Testis (tissue), 3 donors: Measurements from ENCODE around the gene GRIN1. TPM values are rescaled to one million over a fixed set of nuclear protein-coding genes. Genes with fewer than 3 reads are reported as not detected.

Experiments used
- DNase-seq: peaks from one replicate; pipeline ENCODE4 v3.0.0-alpha.2; 2019
- H3K27ac ChIP-seq, 2 donors: fragments of 200-600 bp; sonication (generic); one replicate each; pipeline ENCODE4 v1.5.1; 2019
- H3K27me3 ChIP-seq: fragments of 200-600 bp; sonication (generic); one replicate; pipeline ENCODE4 v1.5.1; 2019
- H3K36me3 ChIP-seq: fragments of 200-600 bp; sonication (generic); one replicate; pipeline ENCODE4 v1.5.1; 2017; ENCODE audit warnings: low read depth; ENCODE audit errors: missing control alignments
- H3K4me1 ChIP-seq: fragments of 200-600 bp; sonication (generic); one replicate; pipeline ENCODE4 v1.5.1; 2019
- H3K4me3 ChIP-seq, 2 donors: fragments of 200-600 bp; sonication (generic); one replicate each; pipeline ENCODE4 v1.5.1; 2017 to 2019
- H3K9me3 ChIP-seq: fragments of 200-600 bp; sonication (generic); one replicate; pipeline ENCODE4 v1.5.1; 2017
- POLR2A ChIP-seq: fragments of 450-650 bp; IDR thresholded peaks from one replicate; pipeline ENCODE4 v1.6.1; 2017; ENCODE audit warnings: antibody characterized with exemption, mild to moderate bottlenecking, moderate library complexity
- WGBS, 2 donors: methylation state at CpG; one replicate each; pipeline ENCODE4 v1.1.5; 2018; 5-methylcytosine and 5-hydroxymethylcytosine counted together
- intact Hi-C: fragments of 100-400 bp; cut with DNase I; formaldehyde crosslinking; loops from one replicate; pipeline ENCODE4 v1.15.1; 2023; ENCODE audit warnings: low total_unique reads
- polyA plus RNA-seq: library from polyadenylated mRNA; stranded (reverse); fragments of 350-450 nt; fragmentation: Illumina TruSeq; extraction: RNeasy Lipid Tissue Mini Kit (QIAGEN cat#74804); gene quantifications from one replicate; pipeline ENCODE4 v1.2.3, GENCODE V29; 2014; ENCODE audit warnings: low read depth, low replicate concordance; ENCODE audit not compliant: insufficient read depth
- total RNA-seq, 2 donors: library from RNA; depleted of rRNA; stranded (reverse); fragments of >200 nt; gene quantifications; one replicate each; pipeline ENCODE4 v1.2.3, GENCODE V29; 2016
- TF ChIP-seq, protein P1 (sequence below), 3 experiments: fragments of 450-650 bp in 2 of 3; fragments of 200-600 bp in 1 of 3; sonication (generic) in 1 of 3; IDR thresholded peaks; one replicate each; pipeline ENCODE4 v1.5.1; 2016 to 2019; ENCODE audit warnings: antibody characterized with exemption in 3 of 3, mild to moderate bottlenecking in 2 of 3, moderate library complexity in 1 of 3

Gene GRIN1
- total and polyA plus RNA-seq, 3 donors from 2014 or later, result 0.79 to 3.8 (median 1.5) TPM

DNA sequence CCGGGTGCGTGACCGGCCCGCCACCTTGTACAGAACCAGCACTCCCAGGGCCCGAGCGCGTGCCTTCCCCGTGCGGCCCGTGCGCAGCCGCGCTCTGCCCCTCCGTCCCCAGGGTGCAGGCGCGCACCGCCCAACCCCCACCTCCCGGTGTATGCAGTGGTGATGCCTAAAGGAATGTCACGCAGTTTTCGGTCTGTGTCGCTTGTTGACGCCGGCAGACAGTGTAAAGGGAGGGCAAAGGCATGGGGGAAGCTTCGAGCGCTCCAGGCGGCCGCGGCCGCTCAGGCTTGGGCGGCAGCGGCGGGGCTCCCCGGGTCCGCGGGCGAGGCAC is 29.6 kb downstream of the GRIN1 start:
- TF ChIP-seq POLR2A, result no peak
- TF ChIP-seq, protein P1, sequence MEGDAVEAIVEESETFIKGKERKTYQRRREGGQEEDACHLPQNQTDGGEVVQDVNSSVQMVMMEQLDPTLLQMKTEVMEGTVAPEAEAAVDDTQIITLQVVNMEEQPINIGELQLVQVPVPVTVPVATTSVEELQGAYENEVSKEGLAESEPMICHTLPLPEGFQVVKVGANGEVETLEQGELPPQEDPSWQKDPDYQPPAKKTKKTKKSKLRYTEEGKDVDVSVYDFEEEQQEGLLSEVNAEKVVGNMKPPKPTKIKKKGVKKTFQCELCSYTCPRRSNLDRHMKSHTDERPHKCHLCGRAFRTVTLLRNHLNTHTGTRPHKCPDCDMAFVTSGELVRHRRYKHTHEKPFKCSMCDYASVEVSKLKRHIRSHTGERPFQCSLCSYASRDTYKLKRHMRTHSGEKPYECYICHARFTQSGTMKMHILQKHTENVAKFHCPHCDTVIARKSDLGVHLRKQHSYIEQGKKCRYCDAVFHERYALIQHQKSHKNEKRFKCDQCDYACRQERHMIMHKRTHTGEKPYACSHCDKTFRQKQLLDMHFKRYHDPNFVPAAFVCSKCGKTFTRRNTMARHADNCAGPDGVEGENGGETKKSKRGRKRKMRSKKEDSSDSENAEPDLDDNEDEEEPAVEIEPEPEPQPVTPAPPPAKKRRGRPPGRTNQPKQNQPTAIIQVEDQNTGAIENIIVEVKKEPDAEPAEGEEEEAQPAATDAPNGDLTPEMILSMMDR (IDR thresholded peaks at IDR 0.05), result no peak
- Histone ChIP-seq H3K4me3 (peak overlapping the region; percentile 26 to 38), H3K9me3 (no peaks in the 10 kb centered on the region), H3K27me3 (no peaks in the 10 kb centered on the region), H3K36me3 (no peaks in the 10 kb centered on the region), H3K4me1 (peaks cover 15% of the 10 kb centered on the region), H3K27ac (no peak overlapping the region)
- DNase-seq, result no peak
- intact Hi-C loops, result no loop called here
- WGBS, 2 donors, result 0% methylated on average over 20 of the region's 36 CpGs; no CpG with 5 or more reads in 1 of the 2 donors

DNA sequence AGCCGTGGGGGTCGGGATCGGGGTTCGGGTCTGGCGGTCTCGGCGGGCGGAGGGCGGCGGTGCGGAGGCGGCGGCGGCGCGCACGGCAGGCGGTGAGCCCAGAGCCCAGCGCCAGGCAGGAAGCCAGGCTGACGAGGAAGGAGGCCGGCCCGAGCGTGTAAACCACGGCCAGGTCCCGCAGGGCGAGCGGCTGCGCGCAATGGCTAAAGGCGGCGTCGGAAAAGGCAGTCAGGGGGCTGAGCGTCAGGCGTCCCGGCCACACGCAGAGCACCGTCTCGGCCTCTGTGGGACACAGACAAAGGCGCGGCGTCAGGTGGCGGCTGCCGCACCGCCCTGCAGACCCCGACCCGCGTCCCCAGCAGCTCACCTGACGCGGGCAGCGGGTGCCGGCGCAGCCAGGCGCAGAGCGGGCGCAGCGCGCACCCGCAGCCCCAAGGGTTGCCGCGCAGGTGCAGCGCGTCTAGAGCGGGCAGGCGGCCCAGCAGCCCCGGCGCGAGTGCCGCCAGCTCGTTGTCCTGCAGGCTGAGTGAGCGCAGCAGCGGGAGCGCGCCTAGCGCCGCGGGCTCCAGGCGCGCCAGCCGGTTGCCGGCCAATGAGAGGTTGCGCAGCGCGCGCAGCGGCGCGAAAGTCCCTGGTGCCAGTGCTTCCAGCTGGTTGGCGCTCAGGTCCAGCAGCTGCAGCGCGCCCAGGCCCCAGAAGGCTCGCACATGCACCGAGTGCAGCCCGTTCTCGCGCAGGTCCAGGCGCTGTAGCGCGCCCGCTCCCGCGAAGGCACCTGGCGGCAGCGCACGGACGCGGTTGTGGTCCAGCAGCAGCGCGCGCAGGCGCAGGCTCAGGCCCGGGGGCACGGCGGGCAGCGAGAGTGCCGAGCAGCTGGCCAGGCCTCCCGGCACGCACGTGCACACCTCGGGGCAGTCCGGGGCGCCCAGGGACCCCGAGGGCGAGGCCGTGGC is 30.2 kb downstream of the GRIN1 start:
- Histone ChIP-seq H3K4me3 (peak overlapping the region; percentile 26 to 38), H3K9me3 (no peaks in the 10 kb centered on the region), H3K27ac (no peak overlapping the region), H3K4me1 (peaks cover 15% of the 10 kb centered on the region), H3K36me3 (no peaks in the 10 kb centered on the region), H3K27me3 (no peaks in the 10 kb centered on the region)
- TF ChIP-seq, protein P1 (IDR thresholded peaks at IDR 0.05), result no peak
- TF ChIP-seq POLR2A, result no peak
- intact Hi-C loops, result no loop called here
- WGBS, 2 donors, result 0 to 1% methylated on average over 5 to 41 of the region's 124 CpGs
- DNase-seq, result peak; percentile 58

DNA sequence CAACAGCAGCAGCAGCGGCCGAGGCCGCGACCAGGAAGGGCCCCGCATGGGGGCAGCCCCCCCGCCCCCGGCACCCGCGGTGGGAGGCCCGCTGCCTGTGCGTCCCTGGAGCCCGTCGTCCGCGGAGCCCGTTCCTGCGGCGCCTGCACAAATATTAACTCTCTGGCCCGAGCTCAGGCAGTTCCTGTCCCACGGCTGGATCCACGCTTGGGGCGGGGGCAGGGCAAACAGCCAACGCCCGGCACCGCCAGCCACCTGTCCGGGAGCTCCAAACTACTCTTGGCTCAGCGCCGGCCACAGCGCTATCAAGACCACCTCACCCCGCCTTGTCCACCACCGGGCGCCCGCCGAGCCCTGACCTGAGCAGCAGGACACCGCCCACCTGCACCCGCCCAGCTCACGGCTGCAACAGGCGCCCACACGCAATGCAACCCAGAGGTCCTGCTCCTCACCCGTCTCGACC is 31.0 kb downstream of the GRIN1 start, which contains the start of gene LRRC26:
TSS of gene LRRC26 (minus strand) at position 156 of the 463 bp plus-strand sequence. CDS start at position 48, 108 bp downstream.
- H3K27ac ChIP-seq, result no peak within 1 kb of the TSS
- no peak for DNase-seq
- TF ChIP-seq, protein P1 (IDR thresholded peaks at IDR 0.05), result no peak
- no peak for TF ChIP-seq POLR2A
- H3K36me3 ChIP-seq, result no peaks in the 10 kb centered on the region
- H3K4me1 ChIP-seq, result peaks cover 15% of the 10 kb centered on the region
- H3K9me3 ChIP-seq, result no peaks in the 10 kb centered on the region
- intact Hi-C loops, result no loop called here
- peak within 1 kb of the TSS; percentile 26 to 38 for H3K4me3 ChIP-seq
- 7% methylated on average over 40 of the region's 41 CpGs; no CpG with 5 or more reads in 1 of the 2 donors for WGBS, 2 donors
- H3K27me3 ChIP-seq, result no peaks in the 10 kb centered on the region

DNA sequence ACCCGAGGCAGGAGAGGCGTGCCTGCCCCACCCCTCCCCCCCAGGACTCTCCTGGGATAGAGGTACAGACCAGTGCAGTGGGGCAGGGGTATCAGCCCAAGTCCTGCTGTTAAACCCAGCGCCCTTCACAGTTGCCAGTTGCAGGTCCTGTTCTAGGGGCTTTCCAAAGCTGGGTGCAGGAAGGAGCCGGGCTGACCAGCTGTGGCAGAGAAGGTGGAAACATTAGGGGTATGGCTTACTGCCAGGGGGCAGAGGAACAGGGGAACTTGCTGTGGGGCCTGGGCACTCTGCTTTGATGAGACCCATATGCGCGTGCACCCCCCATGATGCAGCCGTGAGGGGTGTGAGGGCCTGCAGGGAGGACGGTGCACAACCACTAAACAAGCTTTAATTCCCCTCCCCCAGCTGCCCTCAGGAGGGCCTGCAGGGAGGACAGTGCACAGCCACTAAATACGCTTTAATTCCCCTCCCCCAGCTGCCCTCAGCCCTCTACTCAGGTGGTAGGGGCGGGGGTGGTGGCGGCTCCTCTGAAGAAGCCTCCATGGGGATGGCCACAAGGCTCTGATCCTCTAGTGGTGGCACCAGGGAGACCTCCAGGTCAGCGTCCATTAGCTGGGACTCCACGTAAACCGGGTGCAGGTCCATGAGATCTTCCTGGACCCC is 31.7 kb downstream of the GRIN1 start:
- 44 to 65% methylated on average over 7 to 14 of the region's 14 CpGs for WGBS, 2 donors
- H3K4me3 ChIP-seq, result no peak overlapping the region
- DNase-seq, result no peak
- TF ChIP-seq, protein P1 (IDR thresholded peaks at IDR 0.05), result no peak
- no peak for TF ChIP-seq POLR2A
- H3K36me3 ChIP-seq, result no peaks in the 10 kb centered on the region
- peaks cover 15% of the 10 kb centered on the region for H3K4me1 ChIP-seq
- no peaks in the 10 kb centered on the region for H3K9me3 ChIP-seq
- intact Hi-C loops, result no loop called here
- H3K27ac ChIP-seq, result no peak overlapping the region
- H3K27me3 ChIP-seq, result no peaks in the 10 kb centered on the region
